PC-3 (cell line): ENCODE results near the gene FADS1. TPM values are rescaled to one million over a fixed set of nuclear protein-coding genes. Genes with fewer than 3 reads are reported as not detected.

Experiments used
- ATAC-seq: fragments of 200-7000 bp; cut with Tn5 transposase; 2 replicates; pipeline ENCODE4 v1.9.1; 2020; ENCODE audit warnings: mild to moderate bottlenecking, moderate library complexity
- BruUV-seq: library from RNA; stranded (reverse); fragments of 400-500 nt; replicated peaks from 2 replicates; lab custom pipeline; 2021; lab: Mats Ljungman, UMichigan
- CTCF ChIA-PET: fragments of 300-600 bp; sonication (Branson Sonifier 250); formaldehyde crosslinking; loops from one replicate; lab custom pipeline; 2022; ENCODE audit warnings: antibody characterized with exemption; lab: Charles Lee
- POLR2A ChIA-PET: fragments of 300-600 bp; sonication (Branson Sonifier 250); formaldehyde crosslinking; loops from one replicate; lab custom pipeline; 2022; ENCODE audit warnings: antibody characterized with exemption; ENCODE audit not compliant: unreplicated experiment; lab: Charles Lee
- DNase-seq: peaks from one replicate; pipeline ENCODE4 v3.0.0-alpha.2; 2015
- H2AFZ ChIP-seq: fragments of 300-600 bp; sonication (generic); 2 replicates; pipeline ENCODE4 v1.6.0; 2016; ENCODE audit warnings: antibody characterized with exemption, low read length
- H3F3A ChIP-seq: fragments of 300-600 bp; sonication (generic); one replicate; pipeline ENCODE4 v1.6.0; 2017; ENCODE audit warnings: antibody characterized with exemption, low read length, control low read depth, mild to moderate bottlenecking; ENCODE audit not compliant: unreplicated experiment
- H3K27ac ChIP-seq: fragments of 300-600 bp; sonication (generic); 2 replicates; pipeline ENCODE4 v1.5.1; 2016; ENCODE audit warnings: mild to moderate bottlenecking, low read length
- H3K27me3 ChIP-seq: fragments of 300-600 bp; sonication (generic); 2 replicates; pipeline ENCODE4 v1.6.1; 2016; ENCODE audit warnings: low read length, mixed read lengths
- H3K36me3 ChIP-seq: fragments of 300-600 bp; sonication (generic); 2 replicates; pipeline ENCODE4 v1.6.1; 2016; ENCODE audit warnings: low read depth, mixed run types, low read length, mixed read lengths
- H3K4me1 ChIP-seq: fragments of 300-600 bp; sonication (generic); 2 replicates; pipeline ENCODE4 v1.5.1; 2016; ENCODE audit warnings: low read length; ENCODE audit not compliant: insufficient read depth
- H3K4me2 ChIP-seq: fragments of 300-600 bp; sonication (generic); 2 replicates; pipeline ENCODE4 v1.6.0; 2016; ENCODE audit warnings: low read length
- H3K4me3 ChIP-seq: fragments of 300-600 bp; sonication (generic); 2 replicates; pipeline ENCODE4 v1.5.1; 2016; ENCODE audit warnings: mild to moderate bottlenecking, low read length, mixed read lengths
- H3K79me2 ChIP-seq: fragments of 300-600 bp; sonication (generic); 2 replicates; pipeline ENCODE4 v1.6.1; 2017; ENCODE audit warnings: low read length, mixed read lengths
- H3K9ac ChIP-seq: fragments of 300-600 bp; sonication (generic); 2 replicates; pipeline ENCODE4 v1.6.0; 2016; ENCODE audit warnings: mild to moderate bottlenecking, low read length
- H3K9me2 ChIP-seq: fragments of 300-600 bp; sonication (generic); replicated peaks from 2 replicates; pipeline ENCODE4 v1.6.1; 2016; ENCODE audit warnings: mixed run types, low read length, mixed read lengths
- H3K9me3 ChIP-seq: fragments of 300-600 bp; sonication (generic); 2 replicates; pipeline ENCODE4 v1.6.1; 2016; ENCODE audit warnings: low read length, mixed read lengths
- H4K20me1 ChIP-seq: fragments of 300-600 bp; sonication (generic); 2 replicates; pipeline ENCODE4 v1.6.1; 2016; ENCODE audit warnings: low read length, mixed read lengths
- EZH2 ChIP-seq: fragments of 300-600 bp; sonication (generic); IDR thresholded peaks from one replicate; pipeline ENCODE4 v1.6.1; 2017; ENCODE audit warnings: antibody characterized with exemption, mild to moderate bottlenecking, low read length; ENCODE audit not compliant: unreplicated experiment
- EZH2phosphoT487 ChIP-seq: fragments of 300-600 bp; sonication (generic); IDR thresholded peaks from 2 replicates; pipeline ENCODE4 v1.6.1; 2018; ENCODE audit warnings: mild to moderate bottlenecking, antibody characterized with exemption, low read length, borderline replicate concordance
- intact Hi-C: fragments of 100-400 bp; cut with micrococcal nuclease; formaldehyde crosslinking; loops from 2 replicates; pipeline ENCODE4 v1.9.0; 2023
- total RNA-seq: library from RNA; depleted of rRNA; stranded (reverse); fragments of >200 nt; gene quantifications from 2 replicates; pipeline ENCODE4 v1.2.3, GENCODE V29; 2014
- TF ChIP-seq, protein P1 (sequence below): fragments of 300-600 bp; sonication (generic); conservative IDR thresholded peaks from 2 replicates; pipeline ENCODE4 v1.5.1; 2017; ENCODE audit warnings: antibody characterized with exemption, low read depth, mild to moderate bottlenecking, low read length

The FADS1 gene
- total RNA-seq, 1 experiment from 2014 or later, result 84.4 TPM

DNA sequence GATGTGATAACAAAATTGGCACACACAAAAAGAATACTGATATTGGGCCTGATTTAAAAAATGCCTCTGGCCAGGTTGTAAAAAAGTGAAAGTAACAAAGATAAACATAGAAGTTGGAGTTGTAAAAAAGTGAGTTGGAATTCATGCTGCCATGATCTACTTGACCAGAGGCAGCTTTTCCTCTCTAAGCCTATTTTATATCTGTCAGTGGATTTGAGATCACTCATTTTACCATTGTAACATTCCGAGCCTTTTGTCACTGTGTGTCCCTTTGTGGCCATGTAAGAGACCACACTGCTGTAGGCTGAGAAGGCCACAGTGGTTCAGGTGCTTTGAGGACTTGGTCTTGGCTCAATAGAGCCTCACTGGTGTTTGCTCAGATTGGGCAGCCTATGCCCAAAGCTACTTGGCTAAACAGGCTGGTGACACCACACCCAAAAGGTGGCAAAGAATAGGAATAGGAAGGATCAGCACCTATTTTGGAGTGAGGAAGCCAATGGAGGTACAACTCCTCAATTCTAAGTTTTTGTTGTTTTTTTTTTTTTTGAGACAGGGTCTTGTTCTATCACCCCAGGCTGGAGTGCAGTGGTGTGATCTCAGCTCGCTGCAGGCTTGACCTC, 17.0 kb downstream of the FADS1 start:
- Histone ChIP-seq H3K79me2 (peaks cover 65% of the 10 kb centered on the region), H3K4me2 (no peak overlapping the region), H3K36me3 (peaks cover 57% of the 10 kb centered on the region; the same call in 1 of the 2 replicates), H3K9me2 (no peaks in the 10 kb centered on the region), H3F3A (no peaks in the 10 kb centered on the region), H2AFZ (no peak overlapping the region), H4K20me1 (peaks cover 9% of the 10 kb centered on the region; the same call in 1 of the 2 replicates), H3K4me3 (no peak overlapping the region), H3K4me1 (peaks cover 13% of the 10 kb centered on the region), H3K9me3 (no peaks in the 10 kb centered on the region), H3K9ac (no peak overlapping the region), H3K27ac (no peak overlapping the region), H3K27me3 (no peaks in the 10 kb centered on the region)
- POLR2A ChIA-PET, result no interaction called here
- TF ChIP-seq EZH2 (no peak), EZH2phosphoT487 (no peak)
- TF ChIP-seq, protein P1, sequence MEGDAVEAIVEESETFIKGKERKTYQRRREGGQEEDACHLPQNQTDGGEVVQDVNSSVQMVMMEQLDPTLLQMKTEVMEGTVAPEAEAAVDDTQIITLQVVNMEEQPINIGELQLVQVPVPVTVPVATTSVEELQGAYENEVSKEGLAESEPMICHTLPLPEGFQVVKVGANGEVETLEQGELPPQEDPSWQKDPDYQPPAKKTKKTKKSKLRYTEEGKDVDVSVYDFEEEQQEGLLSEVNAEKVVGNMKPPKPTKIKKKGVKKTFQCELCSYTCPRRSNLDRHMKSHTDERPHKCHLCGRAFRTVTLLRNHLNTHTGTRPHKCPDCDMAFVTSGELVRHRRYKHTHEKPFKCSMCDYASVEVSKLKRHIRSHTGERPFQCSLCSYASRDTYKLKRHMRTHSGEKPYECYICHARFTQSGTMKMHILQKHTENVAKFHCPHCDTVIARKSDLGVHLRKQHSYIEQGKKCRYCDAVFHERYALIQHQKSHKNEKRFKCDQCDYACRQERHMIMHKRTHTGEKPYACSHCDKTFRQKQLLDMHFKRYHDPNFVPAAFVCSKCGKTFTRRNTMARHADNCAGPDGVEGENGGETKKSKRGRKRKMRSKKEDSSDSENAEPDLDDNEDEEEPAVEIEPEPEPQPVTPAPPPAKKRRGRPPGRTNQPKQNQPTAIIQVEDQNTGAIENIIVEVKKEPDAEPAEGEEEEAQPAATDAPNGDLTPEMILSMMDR, result no peak
- CTCF ChIA-PET, result interaction anchor here (0.7 kb wide), 1 partner anchor 29 kb away, joined by 4 read pairs; no protein-coding TSS in a partner anchor
- intact Hi-C loops, result loop anchor here (5.0 kb wide), 1 partner anchor 578 kb away; no protein-coding TSS in a partner anchor
- DNase-seq, result no peak
- no TSS peak for BruUV-seq
- ATAC-seq, result no peak

- Histone ChIP-seq H3K79me2 (peaks cover 76% of the 10 kb centered on the region), H3K9ac (no peak overlapping the region), H2AFZ (no peak overlapping the region), H3K27ac (no peak overlapping the region), H3K9me2 (no peaks in the 10 kb centered on the region), H4K20me1 (peaks cover 12% of the 10 kb centered on the region; the same call in 1 of the 2 replicates), H3K4me1 (peaks cover 17% of the 10 kb centered on the region), H3K9me3 (no peaks in the 10 kb centered on the region), H3K36me3 (peaks cover 45% of the 10 kb centered on the region; the same call in 1 of the 2 replicates), H3K4me2 (no peak overlapping the region), H3F3A (no peaks in the 10 kb centered on the region), H3K4me3 (no peak overlapping the region), H3K27me3 (no peaks in the 10 kb centered on the region)
- CTCF ChIA-PET, result interaction anchor here (0.5 to 1.9 kb wide), 14 partner anchors 18 to 475 kb away, joined by 3 to 21 read pairs (median 4); partner anchors contain the start of gene FADS1
- POLR2A ChIA-PET, result interaction anchor here (0.5 to 1.8 kb wide), 3 partner anchors 10 to 391 kb away, joined by 4 to 17 read pairs (median 4); no protein-coding TSS in a partner anchor
- no TSS peak for BruUV-seq
- DNase-seq (peak; percentile 88), ATAC-seq (peak; percentile 25)
- intact Hi-C loops, result loop anchor here (1.0 to 5.0 kb wide), 8 partner anchors 18 to 580 kb away; partner anchors contain the start of gene FADS3
- TF ChIP-seq EZH2, result no peak
- TF ChIP-seq EZH2phosphoT487, result no peak
- TF ChIP-seq, protein P1, result peak; percentile 98
These were observed 19.4 kb downstream of the FADS1 start for GRCh38 chr11:61797263-61797944.
